Nephron progenitor cell (in vitro differentiated cells): ENCODE data around the gene GAK.
A peak's percentile ranks its signal among the peaks of the same experiment; 100 is the strongest.

Experiments
- DNase-seq: peaks from one replicate; pipeline ENCODE4 v3.0.0; 2021
- H3K27ac Mint-ChIP-seq: 2 replicates; pipeline ENCODE4 v1.8.0; 2021; ENCODE audit warnings: mild to moderate bottlenecking, moderate library complexity, mixed read lengths
- H3K27me3 Mint-ChIP-seq: 2 replicates; pipeline ENCODE4 v1.8.0; 2021; ENCODE audit warnings: mild to moderate bottlenecking, low read depth, mixed read lengths; ENCODE audit not compliant: poor library complexity
- H3K36me3 Mint-ChIP-seq: 2 replicates; pipeline ENCODE4 v1.8.0; 2021; ENCODE audit warnings: low read depth, mixed read lengths
- H3K4me1 Mint-ChIP-seq: 2 replicates; pipeline ENCODE4 v1.8.0; 2021; ENCODE audit warnings: mixed read lengths
- H3K4me3 Mint-ChIP-seq: 2 replicates; pipeline ENCODE4 v1.8.0; 2021; ENCODE audit warnings: mild to moderate bottlenecking, moderate library complexity, mixed read lengths
- H3K9me3 Mint-ChIP-seq: 2 replicates; pipeline ENCODE4 v1.8.0; 2021; ENCODE audit warnings: mild to moderate bottlenecking, moderate library complexity, mixed read lengths
- CTCF ChIP-seq: fragments of 200-600 bp; sonication (generic); IDR thresholded peaks from 2 replicates; pipeline ENCODE4 v1.5.0; 2021; ENCODE audit warnings: antibody characterized with exemption

GAK gene

GRCh38 chr4:871484-871883 lies 60.6 kb downstream of the GAK start:
- no peaks in the 10 kb centered on the region for H3K9me3 Mint-ChIP-seq
- no peak overlapping the region for H3K4me3 Mint-ChIP-seq
- DNase-seq: no peak
- H3K27me3 Mint-ChIP-seq: no peaks in the 10 kb centered on the region
- TF ChIP-seq CTCF: no peak
- no peaks in the 10 kb centered on the region for H3K4me1 Mint-ChIP-seq
- H3K27ac Mint-ChIP-seq: peak overlapping the region; percentile 68
- peaks cover 36% of the 10 kb centered on the region for H3K36me3 Mint-ChIP-seq

GRCh38 chr4:870951-871350 lies 61.2 kb downstream of the GAK start:
- no peak overlapping the region for H3K4me3 Mint-ChIP-seq
- no peak for DNase-seq
- H3K4me1 Mint-ChIP-seq: no peaks in the 10 kb centered on the region
- H3K27me3 Mint-ChIP-seq: no peaks in the 10 kb centered on the region
- H3K9me3 Mint-ChIP-seq: no peaks in the 10 kb centered on the region
- no peak overlapping the region for H3K27ac Mint-ChIP-seq
- peaks cover 36% of the 10 kb centered on the region for H3K36me3 Mint-ChIP-seq
- TF ChIP-seq CTCF: no peak

- Mint-ChIP-seq H3K4me1 (no peaks in the 10 kb centered on the region), H3K36me3 (peaks cover 32% of the 10 kb centered on the region), H3K4me3 (no peak overlapping the region), H3K27ac (peak overlapping the region; percentile 48), H3K9me3 (no peaks in the 10 kb centered on the region), H3K27me3 (no peaks in the 10 kb centered on the region)
- TF ChIP-seq CTCF: no peak
- DNase-seq: no peak
Measured at GRCh38 chr4:869776-870175, 62.3 kb downstream of the GAK start.

- TF ChIP-seq CTCF: no peak
- H3K4me1 Mint-ChIP-seq: no peaks in the 10 kb centered on the region
- no peaks in the 10 kb centered on the region for H3K9me3 Mint-ChIP-seq
- H3K27ac Mint-ChIP-seq: no peak overlapping the region
- no peak for DNase-seq
- H3K4me3 Mint-ChIP-seq: no peak overlapping the region
- H3K36me3 Mint-ChIP-seq: peaks cover 29% of the 10 kb centered on the region
- no peaks in the 10 kb centered on the region for H3K27me3 Mint-ChIP-seq
Measured at GRCh38 chr4:868421-868820, 63.7 kb downstream of the GAK start.

GRCh38 chr4:867526-868250 lies 64.4 kb downstream of the GAK start:
- no peak for TF ChIP-seq CTCF
- no peaks in the 10 kb centered on the region for H3K9me3 Mint-ChIP-seq
- H3K27ac Mint-ChIP-seq: no peak overlapping the region
- H3K36me3 Mint-ChIP-seq: peaks cover 35% of the 10 kb centered on the region
- no peaks in the 10 kb centered on the region for H3K4me1 Mint-ChIP-seq
- no peaks in the 10 kb centered on the region for H3K27me3 Mint-ChIP-seq
- no peak for DNase-seq
- H3K4me3 Mint-ChIP-seq: no peak overlapping the region

- no peak for TF ChIP-seq CTCF
- H3K4me3 Mint-ChIP-seq: no peak overlapping the region
- no peaks in the 10 kb centered on the region for H3K4me1 Mint-ChIP-seq
- H3K27me3 Mint-ChIP-seq: no peaks in the 10 kb centered on the region
- H3K9me3 Mint-ChIP-seq: no peaks in the 10 kb centered on the region
- DNase-seq: no peak
- no peak overlapping the region for H3K27ac Mint-ChIP-seq
- peaks cover 42% of the 10 kb centered on the region for H3K36me3 Mint-ChIP-seq
Measured at GRCh38 chr4:866761-867390, 65.2 kb downstream of the GAK start.
